Astrocyte (in vitro differentiated cells and primary cell): ENCODE data around the gene TEKT5.

Source experiments
- CTCF ChIP-seq: IDR thresholded peaks from 2 replicates; pipeline ENCODE4 v1.5.1; 2011; ENCODE audit warnings: low read depth, mild to moderate bottlenecking, inconsistent platforms, low read length, moderate library complexity; ENCODE audit not compliant: insufficient read depth
- EZH2 ChIP-seq: IDR thresholded peaks from 2 replicates; pipeline ENCODE4 v1.6.1; 2012; ENCODE audit warnings: mild to moderate bottlenecking, low read length, inconsistent platforms; ENCODE audit not compliant: insufficient read depth

GRCh38 chr16:10581507-10581906 lies 113.2 kb downstream of the TEKT5 start:
- no peak for TF ChIP-seq CTCF
- no peak for TF ChIP-seq EZH2
